HG02588 (cell line): ENCODE data around the gene NAT14.

Experiments
- ATAC-seq: cut with Tn5 transposase; IDR thresholded peaks from one replicate; pipeline ENCODE4 v1.9.1; 2021; ENCODE audit warnings: mild to moderate bottlenecking, moderate library complexity; ENCODE audit not compliant: unreplicated experiment

The NAT14 gene

GRCh38 chr19:55498246-55498840 lies 13.4 kb downstream of the NAT14 start:
- no peak for ATAC-seq

GRCh38 chr19:55500368-55500952 lies 15.5 kb downstream of the NAT14 start:
- ATAC-seq = no peak

GRCh38 chr19:55502197-55502952 lies 17.4 kb downstream of the NAT14 start:
- ATAC-seq = no peak

- ATAC-seq = no peak
These were observed 18.1 kb downstream of the NAT14 start for GRCh38 chr19:55503157-55503501.

GRCh38 chr19:55503502-55504251 lies 18.7 kb downstream of the NAT14 start:
- ATAC-seq = peak; percentile 87

- no peak for ATAC-seq
These were observed 19.2 kb downstream of the NAT14 start for GRCh38 chr19:55504252-55504603.

GRCh38 chr19:55504981-55505380 lies 20.0 kb downstream of the NAT14 start:
- ATAC-seq = no peak

GRCh38 chr19:55508120-55508519 lies 23.1 kb downstream of the NAT14 start:
- no peak for ATAC-seq

GRCh38 chr19:55516878-55517620 lies 32.1 kb downstream of the NAT14 start:
- ATAC-seq = peak; percentile 99

- no peak for ATAC-seq
These were observed 34.7 kb downstream of the NAT14 start for GRCh38 chr19:55519451-55520311.

GRCh38 chr19:55520691-55521292 lies 35.8 kb downstream of the NAT14 start:
- ATAC-seq = no peak

- ATAC-seq = no peak
These were observed 40.5 kb downstream of the NAT14 start for GRCh38 chr19:55525289-55526101.

GRCh38 chr19:55526216-55527196 lies 41.5 kb downstream of the NAT14 start:
- ATAC-seq = no peak

- ATAC-seq = no peak
These were observed 42.4 kb downstream of the NAT14 start for GRCh38 chr19:55527197-55528029.

- ATAC-seq = no peak
These were observed 43.2 kb downstream of the NAT14 start for GRCh38 chr19:55528030-55528803.

GRCh38 chr19:55529636-55530234 lies 44.7 kb downstream of the NAT14 start:
- no peak for ATAC-seq
